ENCODE data around the gene ARHGAP15. TPM values are rescaled to one million over a fixed set of nuclear protein-coding genes. Genes with fewer than 3 reads are reported as not detected.

The ARHGAP15 gene
- polyA plus RNA-seq, 1 donor from 2014 or later: 0.30 TPM

GRCh38 chr2:143218621-143219020 lies 89.4 kb downstream of the ARHGAP15 start:
- Histone ChIP-seq H3K9ac (ENCODE audit: low read length) (no peak overlapping the region), H2AFZ (ENCODE audit: low read depth, low read length) (no peak overlapping the region), H3K9me2 (ENCODE audit: insufficient read depth, low read length) (no peaks in the 10 kb centered on the region), H3K79me2 (replicated peaks; ENCODE audit: insufficient read depth, low read length) (no peaks in the 10 kb centered on the region), H3K4me3 (ENCODE audit: low read length) (no peak overlapping the region), H3K4me2 (ENCODE audit: low read length) (no peak overlapping the region), H3K36me3 (ENCODE audit: insufficient read depth, low read length) (no peaks in the 10 kb centered on the region), H4K20me1 (ENCODE audit: insufficient read depth) (no peaks in the 10 kb centered on the region), H3K9me3 (ENCODE audit: low read length) (no peaks in the 10 kb centered on the region), H3F3A (ENCODE audit: insufficient read depth, low read length, poor library complexity, severe bottlenecking) (no peaks in the 10 kb centered on the region), H3K27me3 (ENCODE audit: insufficient read depth, low read depth, low read length) (no peaks in the 10 kb centered on the region), H3K27ac (ENCODE audit: low read length) (no peak overlapping the region)
- no peak for TF ChIP-seq SMC3 (conservative IDR thresholded peaks at IDR 0.05; ENCODE audit: poor library complexity)
- no peak for TF ChIP-seq EZH2 (IDR thresholded peaks at IDR 0.05; ENCODE audit: borderline replicate concordance, insufficient read depth, low read length, poor library complexity, severe bottlenecking)
- no peak for TF ChIP-seq REST (IDR thresholded peaks at IDR 0.05; ENCODE audit: borderline replicate concordance)
- TF ChIP-seq MXI1 (conservative IDR thresholded peaks at IDR 0.05; ENCODE audit: poor library complexity, severe bottlenecking): no peak
- TF ChIP-seq POLR2AphosphoS5 (IDR thresholded peaks at IDR 0.05): no peak
- no peak for TF ChIP-seq TAF1 (IDR thresholded peaks at IDR 0.05; ENCODE audit: low read depth)
- no peak for TF ChIP-seq CTCF (IDR thresholded peaks at IDR 0.05; ENCODE audit: poor library complexity, severe bottlenecking)
- TF ChIP-seq RAD21 (conservative IDR thresholded peaks at IDR 0.05): no peak
- TF ChIP-seq EP300 (conservative IDR thresholded peaks at IDR 0.05; ENCODE audit: poor library complexity, severe bottlenecking): no peak

GRCh38 chr2:143219266-143219665 lies 90.0 kb downstream of the ARHGAP15 start:
- H3K27me3 ChIP-seq (ENCODE audit: insufficient read depth, low read depth, low read length): no peaks in the 10 kb centered on the region
- H3K9me3 ChIP-seq (ENCODE audit: low read length): no peaks in the 10 kb centered on the region
- no peak overlapping the region for H3K27ac ChIP-seq (ENCODE audit: low read length)
- no peak overlapping the region for H2AFZ ChIP-seq (ENCODE audit: low read depth, low read length)
- no peak overlapping the region for H3K9ac ChIP-seq (ENCODE audit: low read length)
- no peaks in the 10 kb centered on the region for H3K79me2 ChIP-seq (replicated peaks; ENCODE audit: insufficient read depth, low read length)
- no peaks in the 10 kb centered on the region for H3K36me3 ChIP-seq (ENCODE audit: insufficient read depth, low read length)
- H3K4me3 ChIP-seq (ENCODE audit: low read length): no peak overlapping the region
- TF ChIP-seq EP300 (conservative IDR thresholded peaks at IDR 0.05; ENCODE audit: poor library complexity, severe bottlenecking): no peak
- no peak for TF ChIP-seq CTCF (IDR thresholded peaks at IDR 0.05; ENCODE audit: poor library complexity, severe bottlenecking)
- no peak for TF ChIP-seq EZH2 (IDR thresholded peaks at IDR 0.05; ENCODE audit: borderline replicate concordance, insufficient read depth, low read length, poor library complexity, severe bottlenecking)
- TF ChIP-seq TAF1 (IDR thresholded peaks at IDR 0.05; ENCODE audit: low read depth): no peak
- no peak for TF ChIP-seq RAD21 (conservative IDR thresholded peaks at IDR 0.05)
- no peak for TF ChIP-seq POLR2AphosphoS5 (IDR thresholded peaks at IDR 0.05)
- TF ChIP-seq REST (IDR thresholded peaks at IDR 0.05; ENCODE audit: borderline replicate concordance): no peak
- TF ChIP-seq SMC3 (conservative IDR thresholded peaks at IDR 0.05; ENCODE audit: poor library complexity): no peak
- no peak for TF ChIP-seq MXI1 (conservative IDR thresholded peaks at IDR 0.05; ENCODE audit: poor library complexity, severe bottlenecking)
- H3F3A ChIP-seq (ENCODE audit: insufficient read depth, low read length, poor library complexity, severe bottlenecking): no peaks in the 10 kb centered on the region
- no peak overlapping the region for H3K4me2 ChIP-seq (ENCODE audit: low read length)
- no peaks in the 10 kb centered on the region for H4K20me1 ChIP-seq (ENCODE audit: insufficient read depth)
- no peaks in the 10 kb centered on the region for H3K9me2 ChIP-seq (ENCODE audit: insufficient read depth, low read length)
